ENCODE measurements around the gene GLRX. TPM values are rescaled to one million over a fixed set of nuclear protein-coding genes. Genes with fewer than 3 reads are reported as not detected.
"Not testable (repeated sequence)": the region's sequence is repeated elsewhere in the genome, so short reads cannot be mapped to it uniquely, and the experiment has no call there.

The GLRX gene, protein sequence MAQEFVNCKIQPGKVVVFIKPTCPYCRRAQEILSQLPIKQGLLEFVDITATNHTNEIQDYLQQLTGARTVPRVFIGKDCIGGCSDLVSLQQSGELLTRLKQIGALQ
- 113 TPM for polyA plus RNA-seq

- peaks cover 5% of the 10 kb centered on the region for H3K36me3 Mint-ChIP-seq
- H3K4me1 Mint-ChIP-seq: peaks cover 50 to 54% (median 50%) of the 10 kb centered on the region in 3 donors
- H3K27me3 Mint-ChIP-seq: no peaks in the 10 kb centered on the region
- peak within 1 kb of the TSS; percentile 56 to 98 (median 97) for H3K27ac Mint-ChIP-seq
- peak within 1 kb of the TSS; percentile 90 to 100 (median 97) for H3K4me3 Mint-ChIP-seq
- H3K9me3 Mint-ChIP-seq: no peaks in the 10 kb centered on the region
Observed at GRCh38 chr5:95822542-95823181, at the start of gene GLRX. GLRX (minus strand) TSS chr5:95822726; CDS start chr5:95822662, 64 bp downstream.

- peaks cover 21 to 24% (median 22%) of the 10 kb centered on the region in 3 donors for H3K4me1 Mint-ChIP-seq
- H3K27ac Mint-ChIP-seq: no peak overlapping the region
- peak overlapping the region in 1 of 4 donors; percentile 34 for H3K4me3 Mint-ChIP-seq
- peaks cover 2% of the 10 kb centered on the region for H3K36me3 Mint-ChIP-seq
- H3K9me3 Mint-ChIP-seq: peaks cover 0 to 4% (median 0%) of the 10 kb centered on the region in 3 donors
- no peaks in the 10 kb centered on the region for H3K27me3 Mint-ChIP-seq
Observed at GRCh38 chr5:95871146-95871806, 48.8 kb upstream of the GLRX start.

DNA sequence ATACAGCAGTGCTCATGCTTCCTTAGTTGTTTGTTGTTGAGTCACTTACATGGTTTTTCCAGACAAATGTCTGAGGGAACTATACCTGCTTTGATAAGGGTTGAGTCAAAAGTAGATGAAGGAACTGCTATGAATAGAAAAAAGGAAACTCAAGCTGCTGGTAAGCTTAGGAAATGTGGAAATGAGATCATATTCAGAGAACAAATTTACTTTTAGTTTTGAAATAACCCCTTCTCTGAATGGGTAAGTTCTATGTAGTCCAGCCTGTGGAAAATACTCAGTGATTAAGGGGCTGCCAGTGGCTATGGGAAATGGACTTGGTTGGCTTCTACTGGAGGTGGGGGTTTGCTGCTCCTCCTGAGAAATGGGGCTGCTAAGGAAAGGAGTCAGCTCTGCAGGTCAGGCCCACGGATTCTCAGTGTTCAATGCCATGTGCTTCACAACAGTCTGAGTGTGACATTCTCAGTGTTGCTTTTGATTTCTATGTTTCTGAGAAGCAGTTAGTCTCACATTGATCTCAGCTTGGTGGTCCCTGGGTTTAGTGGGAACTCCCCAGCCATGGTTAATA lies 47.7 kb upstream of the GLRX start:
- peaks cover 19 to 24% (median 22%) of the 10 kb centered on the region in 3 donors for H3K4me1 Mint-ChIP-seq
- peaks cover 0 to 4% (median 0%) of the 10 kb centered on the region in 3 donors for H3K9me3 Mint-ChIP-seq
- peak overlapping the region in 3 of 4 donors; percentile 34 to 87 (median 67) for H3K4me3 Mint-ChIP-seq
- H3K36me3 Mint-ChIP-seq: peaks cover 2% of the 10 kb centered on the region
- H3K27ac Mint-ChIP-seq: peak overlapping the region in 1 of 3 donors; percentile 51
- H3K27me3 Mint-ChIP-seq: no peaks in the 10 kb centered on the region

DNA sequence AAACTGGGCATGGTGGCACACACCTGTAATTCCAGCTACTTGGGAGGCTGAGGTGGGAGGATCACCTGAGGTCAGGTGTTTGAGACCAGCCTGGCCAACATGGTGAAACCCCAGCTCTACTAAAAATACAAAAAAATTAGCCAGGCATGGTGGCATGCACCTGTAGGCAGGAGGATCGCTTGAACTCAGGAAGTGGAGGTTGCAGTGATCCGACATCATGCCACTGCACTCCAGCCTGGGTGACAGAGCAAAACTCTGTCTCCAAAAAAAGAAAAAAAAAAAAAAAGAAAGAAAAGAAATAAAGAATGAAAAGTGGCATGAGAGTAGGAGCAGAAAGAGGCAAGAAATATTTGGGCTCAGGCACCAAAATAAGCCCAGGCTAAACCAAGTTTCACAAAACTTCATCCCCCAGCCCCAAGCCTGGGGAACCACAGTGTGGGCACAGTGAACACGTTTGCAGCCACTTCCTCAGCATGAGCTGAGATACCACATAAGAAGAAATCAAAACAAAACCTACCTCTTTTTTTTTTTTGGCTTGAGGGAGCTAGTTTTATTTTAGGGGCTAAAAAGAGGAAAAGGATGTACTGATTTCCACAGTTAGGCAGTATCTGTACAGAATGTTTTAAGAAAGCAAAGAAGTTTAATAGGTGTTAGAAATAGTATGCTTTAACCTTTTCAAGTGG lies 46.8 kb upstream of the GLRX start:
- H3K4me3 Mint-ChIP-seq: peak overlapping the region in 3 of 4 donors; percentile 3 to 79 (median 70)
- H3K4me1 Mint-ChIP-seq: peaks cover 19 to 24% (median 22%) of the 10 kb centered on the region in 3 donors
- H3K27me3 Mint-ChIP-seq, H3K36me3 Mint-ChIP-seq, H3K9me3 Mint-ChIP-seq: not testable (repeated sequence)
- peak overlapping the region in 2 of 3 donors; percentile 73 to 81 for H3K27ac Mint-ChIP-seq

DNA sequence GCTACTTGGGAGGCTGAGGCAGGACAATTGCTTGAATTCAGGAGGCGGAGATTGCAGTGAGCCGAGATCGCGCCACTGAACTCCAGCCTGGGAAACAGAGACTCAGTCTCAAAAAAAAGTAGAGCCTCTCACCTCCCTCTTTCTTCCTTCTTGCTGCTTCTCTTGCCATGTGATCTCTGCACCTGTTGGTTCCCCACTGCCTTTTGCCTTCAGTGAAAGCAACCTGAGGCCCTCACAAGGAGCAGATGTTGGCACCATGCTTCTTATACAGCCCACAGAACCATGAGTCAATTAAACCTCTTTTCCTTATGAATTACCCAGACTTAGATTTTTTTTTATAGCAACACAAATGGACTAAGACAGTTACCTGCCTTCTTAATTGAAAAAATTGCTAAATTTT lies 45.6 kb upstream of the GLRX start:
- H3K9me3 Mint-ChIP-seq: peaks cover 0 to 4% (median 0%) of the 10 kb centered on the region in 3 donors
- no peaks in the 10 kb centered on the region for H3K27me3 Mint-ChIP-seq
- peaks cover 2% of the 10 kb centered on the region for H3K36me3 Mint-ChIP-seq
- no peak overlapping the region for H3K4me3 Mint-ChIP-seq
- no peak overlapping the region for H3K27ac Mint-ChIP-seq
- peaks cover 20 to 25% (median 23%) of the 10 kb centered on the region in 3 donors for H3K4me1 Mint-ChIP-seq

GRCh38 chr5:95866435-95867040 lies 44.0 kb upstream of the GLRX start:
- H3K27me3 Mint-ChIP-seq: peaks cover 8% of the 10 kb centered on the region
- H3K27ac Mint-ChIP-seq: no peak overlapping the region
- no peak overlapping the region for H3K4me3 Mint-ChIP-seq
- peaks cover 0 to 4% (median 0%) of the 10 kb centered on the region in 3 donors for H3K9me3 Mint-ChIP-seq
- peaks cover 31 to 34% (median 32%) of the 10 kb centered on the region in 3 donors for H3K4me1 Mint-ChIP-seq
- H3K36me3 Mint-ChIP-seq: no peaks in the 10 kb centered on the region

GRCh38 chr5:95864944-95865504 lies 42.5 kb upstream of the GLRX start:
- no peak overlapping the region for H3K27ac Mint-ChIP-seq
- H3K9me3 Mint-ChIP-seq: peaks cover 0 to 4% (median 0%) of the 10 kb centered on the region in 3 donors
- H3K4me3 Mint-ChIP-seq: no peak overlapping the region

DNA sequence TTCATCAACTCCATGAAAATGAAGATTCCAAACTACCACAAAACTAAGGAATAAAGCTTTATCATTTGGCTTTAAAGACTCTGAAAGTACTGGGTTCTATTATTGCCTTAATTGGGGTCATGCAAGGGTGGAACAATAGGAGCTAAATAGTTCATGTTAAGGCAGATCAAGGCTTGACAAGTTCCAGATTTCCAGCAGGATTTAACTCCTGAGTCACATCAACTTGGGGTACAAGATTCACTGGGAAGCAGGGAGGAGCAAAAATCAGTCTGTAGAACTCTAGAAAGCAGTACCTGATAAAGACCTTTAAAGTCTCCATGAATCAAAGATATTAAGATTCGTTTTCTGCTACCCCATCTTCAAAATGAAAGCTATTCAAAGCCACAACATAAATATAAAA lies 41.9 kb upstream of the GLRX start:
- Mint-ChIP-seq H3K9me3 (peaks cover 0 to 4% (median 0%) of the 10 kb centered on the region in 3 donors), H3K36me3 (no peaks in the 10 kb centered on the region), H3K27me3 (peaks cover 13% of the 10 kb centered on the region), H3K4me3 (no peak overlapping the region), H3K27ac (no peak overlapping the region), H3K4me1 (peaks cover 22 to 27% (median 22%) of the 10 kb centered on the region in 3 donors)

More at GRCh38 chr5:95864944-95865504, 42.5 kb upstream of the GLRX start:
- H3K36me3 Mint-ChIP-seq: no peaks in the 10 kb centered on the region
- H3K4me1 Mint-ChIP-seq: peaks cover 26 to 30% (median 27%) of the 10 kb centered on the region in 3 donors
- H3K27me3 Mint-ChIP-seq: peaks cover 12% of the 10 kb centered on the region

DNA sequence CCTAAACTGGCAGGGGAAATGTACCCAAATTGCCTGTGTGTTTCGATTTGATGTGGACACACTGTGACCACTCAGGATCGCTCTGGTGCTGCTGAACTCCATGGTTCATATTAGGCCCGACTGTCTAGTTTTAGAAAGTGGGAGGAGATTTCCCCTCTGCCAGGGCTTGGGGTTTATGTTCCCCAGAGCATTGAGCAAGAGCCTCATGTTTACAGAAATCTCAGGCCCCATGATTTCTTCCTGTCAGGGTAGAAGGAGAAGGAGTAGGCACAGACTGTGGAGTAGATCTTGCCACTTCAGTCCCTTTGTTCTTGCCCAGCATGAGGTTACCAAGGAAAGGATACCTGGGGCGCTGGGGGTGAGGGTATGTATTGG lies 40.8 kb upstream of the GLRX start:
- Mint-ChIP-seq H3K27ac (no peak overlapping the region), H3K27me3 (peaks cover 15% of the 10 kb centered on the region), H3K9me3 (no peaks in the 10 kb centered on the region), H3K36me3 (no peaks in the 10 kb centered on the region), H3K4me3 (peak overlapping the region in 2 of 4 donors; percentile 44 to 51), H3K4me1 (peaks cover 20 to 30% (median 20%) of the 10 kb centered on the region in 3 donors)

- H3K36me3 Mint-ChIP-seq: no peaks in the 10 kb centered on the region
- peaks cover 15% of the 10 kb centered on the region for H3K27me3 Mint-ChIP-seq
- peak overlapping the region in 3 of 4 donors; percentile 9 to 82 (median 44) for H3K4me3 Mint-ChIP-seq
- H3K4me1 Mint-ChIP-seq: peaks cover 20 to 30% (median 20%) of the 10 kb centered on the region in 3 donors
- H3K9me3 Mint-ChIP-seq: no peaks in the 10 kb centered on the region
- H3K27ac Mint-ChIP-seq: no peak overlapping the region
Observed at GRCh38 chr5:95862671-95863382, 40.3 kb upstream of the GLRX start.

GRCh38 chr5:95861864-95862561 lies 39.5 kb upstream of the GLRX start:
- Mint-ChIP-seq H3K27ac (peak overlapping the region in 1 of 3 donors; percentile 78), H3K36me3 (no peaks in the 10 kb centered on the region), H3K4me1 (peaks cover 20 to 30% (median 20%) of the 10 kb centered on the region in 3 donors), H3K27me3 (peaks cover 15% of the 10 kb centered on the region), H3K4me3 (peak overlapping the region in 3 of 4 donors; percentile 9 to 82 (median 26)), H3K9me3 (no peaks in the 10 kb centered on the region)

DNA sequence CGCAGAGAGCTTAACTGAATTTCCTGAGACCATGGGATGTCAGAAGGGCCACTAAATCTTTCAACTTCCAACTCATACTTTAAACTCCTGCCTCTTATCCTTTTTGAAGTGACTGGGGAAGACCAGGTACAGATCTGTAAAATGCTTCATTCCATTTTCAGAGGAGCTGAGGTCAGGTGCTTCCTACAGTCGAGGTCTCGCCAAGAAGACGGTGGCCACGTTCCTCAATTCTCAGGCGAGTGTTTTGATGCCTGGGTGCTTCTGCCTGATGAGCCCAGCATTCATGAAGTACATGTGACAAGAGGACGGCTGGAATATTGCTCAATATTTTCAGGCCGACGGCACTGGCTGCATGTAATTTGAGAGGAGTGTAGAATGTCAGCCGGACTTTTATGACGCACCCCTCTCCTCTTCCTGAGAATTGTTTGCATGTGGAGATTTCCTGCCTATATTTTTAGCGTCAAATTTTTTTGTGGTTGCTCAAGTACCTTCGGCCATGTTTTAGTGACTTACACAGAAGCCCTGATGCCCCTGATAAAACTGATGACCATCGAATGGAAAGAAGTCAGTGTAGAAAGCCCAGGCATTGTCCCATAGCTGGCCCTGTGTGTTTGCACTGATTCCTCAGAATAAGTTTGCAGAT lies 38.8 kb upstream of the GLRX start:
- peak overlapping the region in 2 of 3 donors; percentile 7 to 78 for H3K27ac Mint-ChIP-seq
- H3K4me3 Mint-ChIP-seq: peak overlapping the region; percentile 16 to 79 (median 31)

More for the DNA sequence above, 38.8 kb upstream of the GLRX start:
- H3K36me3 Mint-ChIP-seq: no peaks in the 10 kb centered on the region
- peaks cover 15% of the 10 kb centered on the region for H3K27me3 Mint-ChIP-seq
- peaks cover 20 to 30% (median 20%) of the 10 kb centered on the region in 3 donors for H3K4me1 Mint-ChIP-seq
- H3K9me3 Mint-ChIP-seq: no peaks in the 10 kb centered on the region

Data from IgD-negative memory B cell (primary cell).